ENCODE data around the gene ACAT2.
"Not testable (repeated sequence)": the region's sequence is repeated elsewhere in the genome, so short reads cannot be mapped to it uniquely, and the experiment has no call there.

ACAT2 gene

DNA sequence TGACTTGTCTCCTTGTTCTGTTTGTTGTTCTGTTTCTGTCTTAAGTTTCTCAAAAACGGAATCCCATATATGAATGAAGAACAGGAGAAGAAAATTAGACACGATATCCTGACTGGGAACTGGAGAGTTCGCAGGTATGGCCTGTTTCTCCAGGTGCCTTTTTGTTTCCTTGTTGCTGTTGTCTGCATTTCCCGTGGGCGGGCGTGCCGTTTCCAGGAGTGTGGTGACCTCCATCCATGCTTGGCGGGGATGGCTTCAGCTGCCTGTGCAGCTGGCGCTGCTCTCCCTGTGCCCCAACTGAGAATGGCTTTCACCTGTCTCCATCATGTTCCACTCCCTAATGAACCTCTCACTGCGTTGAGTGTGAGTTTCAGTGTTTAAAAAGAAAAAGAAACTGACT lies 42.7 kb downstream of the ACAT2 start:
- H3K27ac ChIP-seq: peak overlapping the region in 2 of 21 experiments; percentile 34
- H3K4me3 ChIP-seq: no peak overlapping the region

- Histone ChIP-seq H3K27ac (peak overlapping the region in 2 of 21 experiments; percentile 17 to 19), H3K4me3 (no peak overlapping the region)
These were observed 43.7 kb downstream of the ACAT2 start for GRCh38 chr6:159805440-159806020.

DNA sequence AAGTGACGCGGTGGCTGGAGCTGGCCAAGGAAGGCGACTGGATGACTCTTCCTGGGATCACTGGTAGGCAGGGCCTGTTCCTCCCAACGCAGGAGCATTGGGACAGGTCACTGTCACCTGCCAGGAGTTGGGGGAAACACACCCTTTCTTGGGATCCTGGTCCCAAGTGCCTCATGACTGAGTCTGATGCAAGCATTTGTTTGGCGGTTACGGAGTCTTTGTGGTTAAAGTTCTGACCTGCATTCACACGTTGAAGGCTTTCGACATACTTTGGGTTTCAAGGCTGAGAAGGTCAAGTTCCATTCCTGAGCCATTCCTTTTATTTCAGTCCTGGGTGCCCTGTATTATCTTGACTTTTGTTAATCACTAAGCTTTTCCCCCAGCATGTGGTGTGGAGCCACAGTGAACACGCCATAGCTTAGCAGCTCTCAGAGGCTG lies 44.2 kb downstream of the ACAT2 start:
- no peak overlapping the region for H3K4me3 ChIP-seq
- peak overlapping the region in 1 of 21 experiments; percentile 19 for H3K27ac ChIP-seq

GRCh38 chr6:159807150-159807858 lies 45.5 kb downstream of the ACAT2 start:
- Histone ChIP-seq H3K27ac (peak overlapping the region in 2 of 21 experiments; percentile 39 to 41), H3K4me3 (no peak overlapping the region)

- H3K27ac ChIP-seq: no peak overlapping the region
- H3K4me3 ChIP-seq: no peak overlapping the region
These were observed 46.8 kb downstream of the ACAT2 start for GRCh38 chr6:159808647-159809046.

DNA sequence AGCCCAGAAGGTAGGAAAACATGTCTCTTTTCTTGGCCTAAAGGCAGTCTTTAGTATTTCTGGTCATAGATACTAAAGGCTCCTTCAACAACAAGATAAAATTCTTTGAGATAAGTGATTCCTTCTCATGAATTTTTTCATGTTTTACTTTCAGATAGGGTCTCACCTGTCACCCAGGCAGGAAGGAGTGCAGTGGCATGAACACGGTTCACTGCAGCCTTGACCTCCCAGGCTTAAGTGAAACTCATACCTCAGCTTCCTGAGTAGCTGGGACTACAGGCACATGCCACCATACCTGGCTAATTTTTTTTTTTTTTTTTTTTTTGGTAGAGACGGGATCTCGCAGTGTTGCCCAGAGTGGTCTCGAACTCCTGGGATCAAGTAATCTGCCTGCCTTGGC lies 47.3 kb downstream of the ACAT2 start:
- Histone ChIP-seq H3K4me3 (no peak overlapping the region), H3K27ac (no peak overlapping the region)

- H3K27ac ChIP-seq: no peak overlapping the region
These were observed 51.9 kb downstream of the ACAT2 start for GRCh38 chr6:159813781-159814180.

DNA sequence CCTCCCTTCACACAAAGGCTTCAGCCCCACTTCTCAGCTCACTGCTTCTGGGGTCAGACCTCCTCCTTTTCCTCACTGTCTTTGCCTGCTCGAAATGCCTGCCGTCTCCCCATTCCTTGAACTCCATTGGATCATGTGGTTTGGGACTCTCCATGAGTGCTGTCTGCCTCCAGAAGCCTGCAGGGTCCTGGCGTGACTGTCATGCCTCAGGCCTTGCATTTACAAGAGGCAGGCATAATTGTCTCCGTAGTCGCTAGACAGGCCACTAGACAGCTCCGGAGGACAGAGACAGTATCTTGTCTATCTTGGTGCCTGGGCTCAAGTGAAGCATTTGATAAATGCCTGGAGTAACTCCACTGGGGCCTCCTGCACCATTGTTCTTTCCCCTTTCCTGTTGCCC lies 53.6 kb downstream of the ACAT2 start:
- no peak overlapping the region for H3K4me3 ChIP-seq
- no peak overlapping the region for H3K27ac ChIP-seq

More at GRCh38 chr6:159813781-159814180, 51.9 kb downstream of the ACAT2 start:
- H3K4me3 ChIP-seq: no peak overlapping the region

DNA sequence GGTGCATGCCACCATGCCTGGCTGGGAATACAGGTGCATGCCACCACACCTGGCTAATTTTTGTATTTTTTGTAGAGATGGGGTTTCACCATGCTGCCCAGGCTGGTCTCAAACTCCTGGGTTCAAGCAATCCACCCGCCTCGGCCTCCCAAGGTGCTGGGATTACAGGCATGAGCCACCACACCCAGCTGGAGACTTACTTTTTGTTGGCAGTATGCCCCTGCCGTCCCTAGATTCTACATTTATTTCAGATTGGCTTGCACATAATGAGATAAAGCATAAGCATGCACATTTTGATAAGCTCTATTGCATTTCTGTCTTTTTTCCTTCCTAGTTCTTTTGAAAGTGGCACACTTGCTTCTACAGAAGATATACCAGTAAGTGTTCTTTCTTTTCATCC lies 54.9 kb downstream of the ACAT2 start:
- H3K27ac ChIP-seq, H3K4me3 ChIP-seq: not testable (repeated sequence)

DNA sequence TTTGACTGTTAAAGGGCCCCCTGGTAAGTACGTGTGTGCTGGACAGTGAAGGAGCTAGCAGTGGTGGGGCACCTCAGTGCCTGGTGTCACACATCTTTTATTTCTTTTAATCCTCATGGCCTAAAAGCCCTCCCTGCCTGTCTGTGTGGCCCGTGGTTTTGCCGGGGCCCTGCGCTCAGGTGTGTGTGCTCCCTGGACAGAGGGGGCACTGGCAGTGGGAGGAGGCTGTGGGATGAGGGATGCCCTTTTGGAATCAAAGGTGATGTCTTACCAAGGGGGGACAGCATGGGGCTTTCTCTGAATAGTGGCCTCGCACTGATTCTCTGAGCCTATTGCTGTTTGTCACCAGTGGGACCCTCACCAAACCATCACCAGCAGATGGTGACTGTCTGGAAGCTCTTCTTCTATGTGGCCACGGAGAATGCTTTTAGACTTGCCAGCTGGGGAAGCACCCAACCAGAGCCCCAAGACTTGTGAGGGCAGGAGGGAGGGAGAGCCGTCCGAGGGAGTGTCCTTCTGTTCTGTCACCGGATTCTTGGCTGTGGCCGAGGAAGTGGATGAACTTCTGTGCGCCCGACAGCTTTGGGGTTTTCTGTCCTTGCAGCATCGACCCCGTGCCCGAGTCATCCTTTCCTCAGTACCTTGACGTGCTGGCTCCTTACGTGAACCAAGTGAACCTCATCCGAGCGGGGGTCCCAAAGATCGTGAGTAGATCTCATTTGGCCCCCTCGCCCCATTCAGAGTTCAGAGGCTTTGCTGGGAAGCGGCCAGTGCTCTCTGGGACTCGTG lies 56.3 kb downstream of the ACAT2 start:
- no peak overlapping the region for H3K27ac ChIP-seq
- no peak overlapping the region for H3K4me3 ChIP-seq

- Histone ChIP-seq H3K27ac (no peak overlapping the region), H3K4me3 (no peak overlapping the region)
These were observed 57.3 kb downstream of the ACAT2 start for GRCh38 chr6:159819098-159819497.

DNA sequence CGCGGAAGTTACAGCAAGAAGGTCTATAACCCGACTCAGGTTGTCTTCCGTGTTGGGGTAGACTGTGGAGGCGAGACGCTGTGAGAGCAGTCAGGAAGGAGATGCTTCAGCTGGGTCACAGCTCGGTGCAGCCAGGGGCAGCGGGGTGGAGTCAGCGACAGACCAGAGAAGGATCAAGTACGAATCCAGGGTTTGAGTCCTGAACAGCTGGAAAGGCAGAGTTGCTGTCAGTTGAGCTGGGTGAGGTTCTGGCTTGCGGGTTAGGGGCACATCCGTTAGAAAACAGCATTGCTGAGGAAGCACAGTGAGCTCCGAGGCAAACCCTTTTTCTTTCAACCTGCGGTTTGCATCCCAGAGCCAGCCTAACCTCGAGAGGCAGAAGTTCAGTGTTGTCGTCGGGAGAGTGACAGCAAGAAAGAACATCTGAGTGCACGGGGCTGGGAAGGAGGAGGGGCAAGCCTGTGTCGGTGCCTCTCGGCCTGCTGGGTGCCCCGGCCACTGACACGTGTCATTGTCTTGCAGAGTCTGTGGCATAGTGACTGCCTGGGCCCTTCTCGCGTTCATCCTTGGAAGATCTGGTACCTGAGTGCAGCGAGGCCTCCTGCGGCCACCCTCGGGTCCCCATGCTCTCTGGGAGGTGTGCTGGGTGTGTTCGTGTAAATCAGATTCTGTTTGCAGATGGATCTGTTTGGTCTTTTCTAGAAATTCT lies 58.2 kb downstream of the ACAT2 start:
- no peak overlapping the region for H3K4me3 ChIP-seq
- no peak overlapping the region for H3K27ac ChIP-seq

DNA sequence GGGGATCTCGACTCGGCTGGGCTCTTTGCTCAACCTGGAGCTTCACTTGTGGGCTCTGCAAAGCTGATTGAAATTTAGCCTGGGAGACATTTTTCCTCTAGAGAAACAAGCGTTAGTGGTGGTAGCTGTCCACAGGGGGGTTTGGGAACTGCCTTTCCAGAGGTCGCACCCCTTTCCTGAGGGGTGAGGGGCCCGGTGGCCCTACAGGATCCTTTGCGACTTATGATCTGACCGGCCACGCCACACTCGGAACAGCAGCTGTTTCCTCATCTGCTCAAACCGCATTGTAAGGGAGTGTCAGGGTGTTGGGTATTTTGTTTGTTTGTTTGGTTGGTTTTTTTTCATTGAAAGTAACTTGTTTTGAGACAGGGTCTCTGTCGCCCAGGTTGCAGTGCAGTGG lies 59.3 kb downstream of the ACAT2 start:
- H3K27ac ChIP-seq: no peak overlapping the region
- no peak overlapping the region for H3K4me3 ChIP-seq

GRCh38 chr6:159821726-159822125 lies 59.9 kb downstream of the ACAT2 start:
- H3K27ac ChIP-seq: no peak overlapping the region

DNA sequence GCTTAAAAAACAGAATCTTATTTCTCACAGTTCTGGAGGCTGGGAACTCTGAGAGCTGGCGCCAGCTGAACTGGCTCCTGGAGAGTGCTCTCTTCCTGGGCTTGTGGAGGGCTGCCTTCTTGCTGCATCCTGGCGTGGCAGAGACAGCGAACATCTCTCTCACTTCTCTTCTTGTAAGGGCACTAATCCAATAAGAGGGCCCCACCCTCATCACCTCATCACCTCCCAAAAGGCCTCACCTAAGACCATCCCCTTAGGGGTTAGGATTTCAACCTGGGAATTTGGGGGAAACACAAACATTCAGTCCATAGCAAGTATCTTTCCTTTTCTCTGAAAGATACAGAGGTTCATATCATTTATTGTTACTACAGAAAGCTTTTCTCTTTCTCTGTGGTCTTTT lies 62.1 kb downstream of the ACAT2 start:
- Histone ChIP-seq H3K4me3 (no peak overlapping the region), H3K27ac (no peak overlapping the region)

More at GRCh38 chr6:159821726-159822125, 59.9 kb downstream of the ACAT2 start:
- no peak overlapping the region for H3K4me3 ChIP-seq

GRCh38 chr6:159824690-159825089 lies 62.8 kb downstream of the ACAT2 start:
- H3K27ac ChIP-seq: not testable (repeated sequence)

GRCh38 chr6:159826004-159826403 lies 64.2 kb downstream of the ACAT2 start:
- H3K4me3 ChIP-seq: no peak overlapping the region
- no peak overlapping the region for H3K27ac ChIP-seq

More at GRCh38 chr6:159824690-159825089, 62.8 kb downstream of the ACAT2 start:
- H3K4me3 ChIP-seq: not testable (repeated sequence)

- Histone ChIP-seq H3K4me3 (no peak overlapping the region), H3K27ac (no peak overlapping the region)
These were observed 65.3 kb downstream of the ACAT2 start for GRCh38 chr6:159826968-159827647.

- Histone ChIP-seq H3K27ac (no peak overlapping the region), H3K4me3 (no peak overlapping the region)
These were observed 66.2 kb downstream of the ACAT2 start for GRCh38 chr6:159828074-159828473.
